ENCODE results near the gene PAFAH1B1.

DNA sequence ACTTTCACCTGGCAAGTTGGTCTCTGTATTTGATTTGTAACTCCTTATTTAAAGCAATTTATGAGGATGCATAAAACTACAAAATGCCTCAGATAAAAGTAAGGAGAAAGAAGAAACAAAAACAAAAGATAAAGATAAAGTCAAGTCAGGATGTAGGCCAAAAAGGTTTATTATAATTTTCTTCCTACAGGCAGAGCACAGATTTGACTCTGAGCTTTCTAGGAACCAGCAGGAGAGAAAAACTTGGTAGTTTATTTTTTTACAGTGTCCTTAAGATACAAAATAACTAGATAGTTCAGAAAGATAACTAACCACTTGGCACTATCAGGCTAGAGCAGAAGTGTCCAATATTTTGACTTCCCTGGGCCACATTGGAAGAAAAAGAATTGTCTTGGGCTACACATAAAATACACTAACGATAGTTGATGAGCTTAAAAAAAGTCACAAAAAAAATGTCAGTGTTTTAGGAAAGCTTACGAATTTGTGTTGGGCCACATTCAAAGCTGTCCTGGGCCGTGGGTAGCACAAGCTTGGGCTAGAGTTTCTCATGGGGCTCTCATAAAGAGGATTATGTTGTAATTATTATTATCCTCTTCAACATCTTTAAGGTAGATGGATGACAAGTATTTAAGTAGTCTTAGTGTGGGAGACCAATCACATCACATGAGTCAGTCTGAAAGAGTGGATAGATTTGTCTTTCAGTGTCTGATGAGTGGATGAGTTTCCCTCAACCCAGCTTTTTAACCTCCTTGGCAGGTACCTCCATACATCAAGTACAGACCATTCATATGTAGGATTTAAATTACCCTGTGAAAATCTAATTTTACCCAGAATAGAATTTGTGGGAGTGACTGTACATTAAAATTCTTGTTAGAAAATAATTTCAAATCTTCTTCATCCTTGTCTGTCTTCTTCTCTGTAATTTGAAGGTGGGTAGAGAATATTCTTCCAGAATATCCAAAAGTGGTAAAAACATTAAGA is 17.0 kb downstream of the PAFAH1B1 start:
- TF ChIP-seq, protein P1, sequence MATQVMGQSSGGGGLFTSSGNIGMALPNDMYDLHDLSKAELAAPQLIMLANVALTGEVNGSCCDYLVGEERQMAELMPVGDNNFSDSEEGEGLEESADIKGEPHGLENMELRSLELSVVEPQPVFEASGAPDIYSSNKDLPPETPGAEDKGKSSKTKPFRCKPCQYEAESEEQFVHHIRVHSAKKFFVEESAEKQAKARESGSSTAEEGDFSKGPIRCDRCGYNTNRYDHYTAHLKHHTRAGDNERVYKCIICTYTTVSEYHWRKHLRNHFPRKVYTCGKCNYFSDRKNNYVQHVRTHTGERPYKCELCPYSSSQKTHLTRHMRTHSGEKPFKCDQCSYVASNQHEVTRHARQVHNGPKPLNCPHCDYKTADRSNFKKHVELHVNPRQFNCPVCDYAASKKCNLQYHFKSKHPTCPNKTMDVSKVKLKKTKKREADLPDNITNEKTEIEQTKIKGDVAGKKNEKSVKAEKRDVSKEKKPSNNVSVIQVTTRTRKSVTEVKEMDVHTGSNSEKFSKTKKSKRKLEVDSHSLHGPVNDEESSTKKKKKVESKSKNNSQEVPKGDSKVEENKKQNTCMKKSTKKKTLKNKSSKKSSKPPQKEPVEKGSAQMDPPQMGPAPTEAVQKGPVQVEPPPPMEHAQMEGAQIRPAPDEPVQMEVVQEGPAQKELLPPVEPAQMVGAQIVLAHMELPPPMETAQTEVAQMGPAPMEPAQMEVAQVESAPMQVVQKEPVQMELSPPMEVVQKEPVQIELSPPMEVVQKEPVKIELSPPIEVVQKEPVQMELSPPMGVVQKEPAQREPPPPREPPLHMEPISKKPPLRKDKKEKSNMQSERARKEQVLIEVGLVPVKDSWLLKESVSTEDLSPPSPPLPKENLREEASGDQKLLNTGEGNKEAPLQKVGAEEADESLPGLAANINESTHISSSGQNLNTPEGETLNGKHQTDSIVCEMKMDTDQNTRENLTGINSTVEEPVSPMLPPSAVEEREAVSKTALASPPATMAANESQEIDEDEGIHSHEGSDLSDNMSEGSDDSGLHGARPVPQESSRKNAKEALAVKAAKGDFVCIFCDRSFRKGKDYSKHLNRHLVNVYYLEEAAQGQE (IDR thresholded peaks at IDR 0.05; ENCODE audit: low read depth, low read length) = no peak
- TF ChIP-seq, protein P2, sequence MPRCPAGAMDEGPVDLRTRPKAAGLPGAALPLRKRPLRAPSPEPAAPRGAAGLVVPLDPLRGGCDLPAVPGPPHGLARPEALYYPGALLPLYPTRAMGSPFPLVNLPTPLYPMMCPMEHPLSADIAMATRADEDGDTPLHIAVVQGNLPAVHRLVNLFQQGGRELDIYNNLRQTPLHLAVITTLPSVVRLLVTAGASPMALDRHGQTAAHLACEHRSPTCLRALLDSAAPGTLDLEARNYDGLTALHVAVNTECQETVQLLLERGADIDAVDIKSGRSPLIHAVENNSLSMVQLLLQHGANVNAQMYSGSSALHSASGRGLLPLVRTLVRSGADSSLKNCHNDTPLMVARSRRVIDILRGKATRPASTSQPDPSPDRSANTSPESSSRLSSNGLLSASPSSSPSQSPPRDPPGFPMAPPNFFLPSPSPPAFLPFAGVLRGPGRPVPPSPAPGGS (IDR thresholded peaks at IDR 0.05; ENCODE audit: borderline replicate concordance, insufficient read depth, low read depth, low read length, poor library complexity, severe bottlenecking) = no peak
- TF ChIP-seq, protein P3, sequence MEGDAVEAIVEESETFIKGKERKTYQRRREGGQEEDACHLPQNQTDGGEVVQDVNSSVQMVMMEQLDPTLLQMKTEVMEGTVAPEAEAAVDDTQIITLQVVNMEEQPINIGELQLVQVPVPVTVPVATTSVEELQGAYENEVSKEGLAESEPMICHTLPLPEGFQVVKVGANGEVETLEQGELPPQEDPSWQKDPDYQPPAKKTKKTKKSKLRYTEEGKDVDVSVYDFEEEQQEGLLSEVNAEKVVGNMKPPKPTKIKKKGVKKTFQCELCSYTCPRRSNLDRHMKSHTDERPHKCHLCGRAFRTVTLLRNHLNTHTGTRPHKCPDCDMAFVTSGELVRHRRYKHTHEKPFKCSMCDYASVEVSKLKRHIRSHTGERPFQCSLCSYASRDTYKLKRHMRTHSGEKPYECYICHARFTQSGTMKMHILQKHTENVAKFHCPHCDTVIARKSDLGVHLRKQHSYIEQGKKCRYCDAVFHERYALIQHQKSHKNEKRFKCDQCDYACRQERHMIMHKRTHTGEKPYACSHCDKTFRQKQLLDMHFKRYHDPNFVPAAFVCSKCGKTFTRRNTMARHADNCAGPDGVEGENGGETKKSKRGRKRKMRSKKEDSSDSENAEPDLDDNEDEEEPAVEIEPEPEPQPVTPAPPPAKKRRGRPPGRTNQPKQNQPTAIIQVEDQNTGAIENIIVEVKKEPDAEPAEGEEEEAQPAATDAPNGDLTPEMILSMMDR (IDR thresholded peaks at IDR 0.05 in 2 of 3, conservative IDR thresholded peaks at IDR 0.05 in 1 of 3; ENCODE audit: control insufficient read depth in 2 of 3, extremely low read depth in 1 of 3, insufficient read depth in 1 of 3, low read depth in 3 of 3, low read length in 3 of 3) = no peak
- TF ChIP-seq POLR2A (IDR thresholded peaks at IDR 0.05; ENCODE audit: low read depth, low read length) (no peak), CHD4 (IDR thresholded peaks at IDR 0.05) (no peak), BCL11A (IDR thresholded peaks at IDR 0.05; ENCODE audit: low read depth, low read length) (no peak)
- TF ChIP-seq, protein P4, sequence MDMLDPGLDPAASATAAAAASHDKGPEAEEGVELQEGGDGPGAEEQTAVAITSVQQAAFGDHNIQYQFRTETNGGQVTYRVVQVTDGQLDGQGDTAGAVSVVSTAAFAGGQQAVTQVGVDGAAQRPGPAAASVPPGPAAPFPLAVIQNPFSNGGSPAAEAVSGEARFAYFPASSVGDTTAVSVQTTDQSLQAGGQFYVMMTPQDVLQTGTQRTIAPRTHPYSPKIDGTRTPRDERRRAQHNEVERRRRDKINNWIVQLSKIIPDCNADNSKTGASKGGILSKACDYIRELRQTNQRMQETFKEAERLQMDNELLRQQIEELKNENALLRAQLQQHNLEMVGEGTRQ (IDR thresholded peaks at IDR 0.05; ENCODE audit: borderline replicate concordance, low read depth, low read length) = no peak
- TF ChIP-seq, protein P5, sequence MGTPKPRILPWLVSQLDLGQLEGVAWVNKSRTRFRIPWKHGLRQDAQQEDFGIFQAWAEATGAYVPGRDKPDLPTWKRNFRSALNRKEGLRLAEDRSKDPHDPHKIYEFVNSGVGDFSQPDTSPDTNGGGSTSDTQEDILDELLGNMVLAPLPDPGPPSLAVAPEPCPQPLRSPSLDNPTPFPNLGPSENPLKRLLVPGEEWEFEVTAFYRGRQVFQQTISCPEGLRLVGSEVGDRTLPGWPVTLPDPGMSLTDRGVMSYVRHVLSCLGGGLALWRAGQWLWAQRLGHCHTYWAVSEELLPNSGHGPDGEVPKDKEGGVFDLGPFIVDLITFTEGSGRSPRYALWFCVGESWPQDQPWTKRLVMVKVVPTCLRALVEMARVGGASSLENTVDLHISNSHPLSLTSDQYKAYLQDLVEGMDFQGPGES (IDR thresholded peaks at IDR 0.05) = no peak
- TF ChIP-seq, protein P6, sequence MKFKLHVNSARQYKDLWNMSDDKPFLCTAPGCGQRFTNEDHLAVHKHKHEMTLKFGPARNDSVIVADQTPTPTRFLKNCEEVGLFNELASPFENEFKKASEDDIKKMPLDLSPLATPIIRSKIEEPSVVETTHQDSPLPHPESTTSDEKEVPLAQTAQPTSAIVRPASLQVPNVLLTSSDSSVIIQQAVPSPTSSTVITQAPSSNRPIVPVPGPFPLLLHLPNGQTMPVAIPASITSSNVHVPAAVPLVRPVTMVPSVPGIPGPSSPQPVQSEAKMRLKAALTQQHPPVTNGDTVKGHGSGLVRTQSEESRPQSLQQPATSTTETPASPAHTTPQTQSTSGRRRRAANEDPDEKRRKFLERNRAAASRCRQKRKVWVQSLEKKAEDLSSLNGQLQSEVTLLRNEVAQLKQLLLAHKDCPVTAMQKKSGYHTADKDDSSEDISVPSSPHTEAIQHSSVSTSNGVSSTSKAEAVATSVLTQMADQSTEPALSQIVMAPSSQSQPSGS (IDR thresholded peaks at IDR 0.05; ENCODE audit: low read length) = no peak
